KG1 (cell line): ENCODE data around the gene HOXC11.

Source experiments
- DNase-seq: peaks from one replicate; lab custom pipeline; 2025; lab: John Stamatoyannopoulos, UW

HOXC11 gene

GRCh38 chr12:53972722-53973235 is at the start of gene HOXC11:
TSS of gene HOXC11 (plus strand) at chr12:53973126. CDS start at chr12:53973242, 116 bp downstream.
- DNase-seq = no peak

GRCh38 chr12:53924521-53925405 is 48.2 kb upstream of the HOXC11 start:
- DNase-seq = no peak

DNA sequence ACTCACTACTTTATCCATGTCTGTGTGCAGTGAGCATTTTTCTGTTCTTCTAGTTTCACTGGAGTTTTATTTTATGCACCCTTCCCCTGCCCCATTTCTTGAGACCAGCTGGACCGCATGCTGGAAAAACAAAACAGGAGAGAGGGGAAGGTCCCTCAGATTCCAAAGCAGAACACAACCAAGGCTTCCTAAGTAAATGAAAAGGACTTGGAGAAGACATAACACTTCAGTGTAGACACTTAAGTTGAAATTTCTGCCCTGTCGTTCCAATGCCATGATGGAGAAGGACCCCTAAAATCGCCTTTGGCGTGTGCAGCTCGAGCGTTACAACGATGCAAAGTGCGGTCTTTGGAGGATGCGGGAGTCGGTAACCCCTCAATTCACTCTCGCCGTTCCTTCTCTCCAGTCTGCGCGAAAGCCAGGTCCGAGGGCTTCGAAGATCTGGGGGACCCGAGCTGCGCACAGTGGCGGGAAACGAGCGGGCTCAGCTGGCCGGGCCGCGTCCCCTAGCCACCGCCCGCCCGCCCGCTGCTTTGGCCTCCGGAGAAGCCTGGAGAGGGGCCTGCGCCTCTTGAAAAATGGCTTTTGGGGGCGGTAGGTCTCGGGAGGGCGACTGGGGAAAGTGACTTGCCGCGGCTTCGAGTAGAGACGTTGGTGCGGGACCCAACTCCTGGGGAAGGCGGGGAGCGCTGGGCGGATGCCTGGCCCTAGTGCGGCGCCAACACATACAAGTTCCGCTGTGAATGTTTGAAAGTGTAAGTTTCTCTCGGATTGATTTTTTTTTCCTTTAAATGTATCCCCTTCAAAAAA is 45.5 kb upstream of the HOXC11 start:
- DNase-seq = no peak

DNA sequence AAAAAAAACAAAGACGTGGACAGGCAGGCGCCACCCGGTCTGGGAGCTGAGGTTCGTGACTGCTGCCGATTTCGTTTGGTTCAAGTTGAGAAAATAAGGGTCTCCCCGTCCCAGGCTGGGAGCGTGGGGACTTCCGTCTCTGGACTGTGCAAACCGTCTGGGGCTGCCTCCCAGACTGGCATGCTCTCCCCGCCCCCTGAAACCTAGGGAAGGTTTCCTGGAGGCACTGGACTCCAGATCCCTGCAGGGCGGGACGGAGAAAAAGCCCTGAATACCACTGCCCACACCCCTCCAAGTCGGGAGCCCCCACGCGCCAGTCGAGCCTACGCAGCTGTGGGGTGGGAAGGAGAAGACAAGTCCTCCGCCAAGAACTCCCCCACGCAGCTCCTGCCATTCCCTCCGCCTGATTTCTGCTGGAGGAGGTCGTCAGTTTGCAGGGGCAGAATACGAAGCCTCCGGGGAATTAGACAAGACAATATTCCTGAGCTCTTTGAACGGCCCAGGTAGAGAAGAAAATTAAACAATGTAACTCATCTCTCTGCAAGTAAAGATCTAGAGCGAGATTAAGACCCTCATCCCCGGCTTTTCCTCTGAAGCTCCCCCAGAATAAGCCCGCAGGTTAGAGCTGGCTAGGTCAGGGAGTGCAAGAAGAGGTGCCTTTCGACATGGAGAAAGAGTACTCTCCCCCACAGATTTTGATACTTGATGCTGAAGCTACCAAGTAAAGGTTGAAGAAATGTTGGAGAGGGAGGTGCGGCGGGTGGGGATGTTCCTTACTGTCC is 44.7 kb upstream of the HOXC11 start:
- DNase-seq = no peak

- no peak for DNase-seq
Observed at GRCh38 chr12:53929527-53929926, 43.4 kb upstream of the HOXC11 start.

GRCh38 chr12:53930591-53931255 is 42.2 kb upstream of the HOXC11 start:
- no peak for DNase-seq

DNA sequence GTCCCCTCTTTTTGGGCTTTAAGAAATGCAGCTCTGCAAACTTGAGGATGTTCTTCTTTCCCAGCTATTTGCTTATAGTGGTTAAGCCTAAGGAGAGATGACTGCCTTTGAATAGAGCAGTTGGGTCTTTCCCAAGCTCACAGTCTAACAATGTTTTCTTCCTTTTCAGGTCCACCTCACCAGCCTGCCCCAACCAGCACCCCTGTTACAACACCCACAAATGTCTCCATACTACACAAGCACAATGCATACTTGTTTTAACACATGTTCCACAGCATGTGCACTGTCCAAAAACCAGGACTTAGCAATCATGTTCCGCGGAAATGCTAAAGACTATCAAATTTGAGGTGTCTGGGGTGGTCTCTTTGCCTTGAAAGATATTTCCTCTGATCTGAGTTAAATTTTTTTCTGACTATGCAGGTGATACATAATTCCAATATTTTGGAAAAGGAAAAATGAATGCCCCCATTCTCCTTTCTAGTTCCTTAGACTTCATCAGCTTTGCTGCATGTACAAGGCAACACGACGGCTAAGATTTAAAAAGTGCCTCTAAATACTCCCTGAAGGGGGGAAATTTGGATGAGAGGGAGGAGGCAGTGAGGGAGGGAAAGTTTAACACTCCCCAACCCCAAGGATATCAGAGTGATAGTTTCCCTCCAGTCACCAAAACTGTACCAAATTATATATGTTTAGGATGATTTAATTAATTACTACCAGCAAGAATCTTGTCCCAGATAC is 40.9 kb upstream of the HOXC11 start:
- no peak for DNase-seq

- DNase-seq = no peak
Observed at GRCh38 chr12:53932915-53933314, 40.0 kb upstream of the HOXC11 start.

DNA sequence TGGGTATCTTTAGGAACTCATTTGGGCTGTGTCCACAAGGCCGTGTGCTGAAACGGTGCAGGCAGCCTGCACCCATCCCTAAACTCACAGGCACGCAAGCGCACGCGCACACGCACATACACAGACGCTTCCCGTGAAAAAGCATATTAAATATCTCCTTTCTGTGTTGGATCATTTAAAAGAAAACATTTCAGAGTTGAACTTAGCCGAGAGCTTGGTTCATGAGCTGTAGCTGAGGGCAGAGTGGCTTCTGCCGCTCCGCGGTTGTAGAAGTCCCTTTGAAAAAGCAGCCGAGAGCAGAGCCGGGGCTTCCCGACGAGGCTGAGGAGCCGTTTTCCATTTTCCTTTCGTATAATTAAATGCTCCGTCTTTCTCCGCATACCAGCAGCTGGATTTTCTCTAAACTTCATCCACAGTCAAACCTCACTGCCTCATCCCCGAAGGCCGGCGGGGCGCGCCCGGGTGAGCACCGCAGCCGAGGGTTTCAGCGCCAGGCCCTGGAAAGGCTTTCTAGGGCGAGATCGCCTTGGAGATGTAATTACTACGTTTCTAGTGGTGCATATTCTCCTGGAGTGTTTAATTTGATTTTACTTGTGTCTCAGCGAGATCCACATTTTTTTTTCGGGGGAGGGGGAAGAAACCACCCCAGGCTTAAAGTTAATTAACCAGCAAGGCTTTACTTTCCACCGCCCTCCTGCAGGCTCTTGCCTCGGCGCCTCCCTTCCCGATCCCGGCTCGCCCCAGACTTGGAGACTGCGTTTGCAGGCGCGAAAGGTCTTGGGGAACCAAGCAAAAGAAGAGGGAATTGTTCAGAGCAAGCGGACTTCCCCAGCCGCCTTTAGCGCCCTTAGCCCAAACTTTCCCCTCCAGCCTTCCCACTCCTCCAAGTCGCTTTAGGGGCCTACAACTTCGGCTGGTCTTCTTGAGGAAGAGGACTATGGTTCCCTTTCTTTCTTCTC is 37.3 kb upstream of the HOXC11 start:
- no peak for DNase-seq

DNA sequence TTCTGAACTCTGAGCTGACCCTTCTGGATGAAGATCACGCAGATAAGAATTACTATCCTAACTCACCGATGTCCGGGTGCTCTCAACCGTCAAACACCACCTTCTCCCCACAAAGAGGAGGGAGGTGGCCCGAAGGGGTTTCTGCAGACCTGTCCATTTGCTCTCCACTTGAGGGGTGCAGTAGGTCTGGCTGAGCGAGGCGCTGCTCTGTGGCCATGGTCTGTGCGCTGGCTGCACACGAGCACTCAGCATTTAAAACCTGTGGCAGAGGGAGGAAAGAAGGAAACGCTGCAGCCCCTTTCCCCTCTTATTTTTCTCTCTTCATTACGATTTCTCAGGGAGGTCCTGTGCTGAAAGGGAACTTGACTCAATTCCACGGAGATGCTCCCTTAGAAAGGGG is 35.8 kb upstream of the HOXC11 start:
- no peak for DNase-seq

DNA sequence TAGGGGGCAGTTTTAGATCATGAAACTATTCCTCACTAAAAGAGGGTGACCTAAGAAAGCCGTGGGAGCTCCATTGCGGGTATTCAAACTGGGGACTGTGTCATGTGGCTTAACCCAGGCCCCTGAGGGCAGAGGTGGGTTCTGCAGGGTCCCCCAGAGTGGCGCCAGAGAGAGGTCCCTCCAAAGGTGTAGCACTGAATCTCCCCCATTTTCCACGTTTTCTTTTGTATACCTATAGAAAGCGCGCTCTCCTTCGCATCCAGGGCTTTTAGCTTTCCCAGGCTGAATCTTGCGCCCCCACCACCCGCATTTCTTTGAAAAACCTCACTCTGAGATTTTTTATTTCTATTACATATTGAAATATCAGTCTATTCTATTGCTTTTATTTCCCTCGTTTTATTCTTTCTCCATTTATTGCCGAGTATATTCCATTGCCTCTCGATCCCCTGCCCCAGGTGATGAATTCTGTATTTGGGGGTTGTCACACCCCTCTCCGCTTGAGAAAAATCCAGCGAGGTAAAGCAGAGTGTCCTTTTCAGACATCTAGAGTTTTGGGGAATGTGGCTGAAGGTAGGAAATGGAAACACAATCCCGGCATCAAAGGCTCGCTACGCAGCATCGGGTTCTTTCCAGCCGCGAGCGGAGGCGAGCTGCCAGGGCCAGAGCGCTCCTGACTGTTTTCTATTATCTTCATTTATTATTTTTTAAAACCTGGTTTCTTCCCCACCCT is 35.2 kb upstream of the HOXC11 start:
- no peak for DNase-seq

- no peak for DNase-seq
Observed at GRCh38 chr12:53938326-53939140, 34.4 kb upstream of the HOXC11 start, which contains the start of gene HOXC13. TSS of gene HOXC13 (plus strand) at chr12:53938831. CDS start at chr12:53938907, 76 bp downstream.

DNA sequence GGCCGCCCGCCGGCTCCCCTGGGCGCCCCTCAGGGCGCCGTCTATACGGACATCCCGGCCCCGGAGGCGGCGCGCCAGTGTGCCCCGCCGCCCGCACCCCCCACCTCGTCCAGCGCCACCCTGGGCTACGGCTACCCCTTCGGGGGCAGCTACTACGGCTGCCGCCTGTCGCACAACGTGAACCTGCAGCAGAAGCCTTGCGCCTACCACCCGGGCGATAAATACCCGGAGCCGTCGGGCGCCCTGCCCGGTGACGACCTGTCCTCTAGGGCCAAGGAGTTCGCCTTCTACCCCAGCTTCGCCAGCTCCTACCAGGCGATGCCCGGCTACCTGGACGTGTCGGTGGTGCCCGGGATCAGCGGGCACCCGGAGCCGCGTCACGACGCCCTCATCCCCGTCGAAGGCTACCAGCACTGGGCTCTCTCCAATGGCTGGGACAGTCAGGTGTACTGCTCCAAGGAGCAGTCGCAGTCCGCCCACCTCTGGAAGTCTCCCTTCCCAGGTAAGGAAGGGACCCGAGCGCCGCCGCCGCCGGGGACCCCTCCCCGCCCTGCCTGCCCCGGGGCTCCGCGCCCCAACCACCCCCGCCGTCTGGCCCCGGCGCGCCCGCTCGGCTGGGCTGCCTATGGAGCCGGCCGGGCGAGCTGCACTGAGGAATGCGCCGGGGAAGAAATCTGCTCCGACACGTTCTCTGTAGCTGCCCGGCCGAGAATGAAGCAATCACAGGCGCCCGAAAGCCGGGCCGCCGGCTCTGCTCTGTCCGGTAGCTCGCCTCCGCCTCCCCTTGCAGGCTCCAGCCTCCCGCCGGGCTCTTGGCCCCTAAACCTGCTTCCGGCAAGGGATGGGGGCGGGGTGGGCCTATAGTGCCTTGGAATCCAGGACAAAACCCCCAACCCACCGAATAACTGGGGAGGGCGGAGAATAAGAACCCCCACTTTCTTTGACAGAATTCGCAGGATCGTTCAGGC is 33.5 kb upstream of the HOXC11 start:
- DNase-seq = no peak

GRCh38 chr12:53940443-53941014 is 32.4 kb upstream of the HOXC11 start:
- no peak for DNase-seq

- DNase-seq = no peak
Observed at GRCh38 chr12:53941187-53941586, 31.7 kb upstream of the HOXC11 start.

- no peak for DNase-seq
Observed at GRCh38 chr12:53941750-53942149, 31.2 kb upstream of the HOXC11 start.
